H1 (cell line): Measurements from ENCODE around the gene AAGAB. TPM values are rescaled to one million over a fixed set of nuclear protein-coding genes. Genes with fewer than 3 reads are reported as not detected.

Source experiments
- CTCF ChIA-PET: fragments of 300-600 bp; sonication (Branson Sonifier 250); formaldehyde crosslinking; loops from one replicate; lab custom pipeline; 2021; ENCODE audit not compliant: partially characterized antibody; lab: Charles Lee
- POLR2A ChIA-PET: fragments of 300-600 bp; sonication (Branson Sonifier 250); formaldehyde crosslinking; loops from one replicate; lab custom pipeline; 2021; ENCODE audit warnings: inconsistent platforms; ENCODE audit not compliant: partially characterized antibody; lab: Charles Lee
- DNase-seq, 2 experiments: peaks; one replicate each; pipeline versions ENCODE4 v3.0.0 to v3.0.0-alpha.2; 2010 to 2022; ENCODE audit warnings: low spot score in 2 of 2, low read depth in 1 of 2, mixed read lengths in 1 of 2
- FAIRE-seq: peaks from 2 replicates; lab custom pipeline; 2011; peaks lifted over from hg19 to GRCh38; lab: Jason Lieb, UNC
- H2AFZ ChIP-seq: 2 replicates; pipeline ENCODE4 v1.8.1; 2012; ENCODE audit warnings: low read length, inconsistent platforms
- H2AK5ac ChIP-seq: 2 replicates; pipeline ENCODE4 v1.6.1; 2013; ENCODE audit warnings: low read depth, low read length
- H2BK120ac ChIP-seq: replicated peaks from 2 replicates; pipeline ENCODE3; 2013; ENCODE audit warnings: low read depth, low read length, inconsistent platforms
- H2BK12ac ChIP-seq: 2 replicates; pipeline ENCODE4 v1.6.1; 2013; ENCODE audit warnings: low read depth, low read length
- H2BK15ac ChIP-seq: 2 replicates; pipeline ENCODE4 v1.6.1; 2013; ENCODE audit warnings: low read length
- H2BK20ac ChIP-seq: 2 replicates; pipeline ENCODE4 v1.6.1; 2013; ENCODE audit warnings: low read length
- H2BK5ac ChIP-seq: 2 replicates; pipeline ENCODE4 v1.6.1; 2013; ENCODE audit warnings: low read depth, low read length
- H3K14ac ChIP-seq: 2 replicates; pipeline ENCODE4 v1.6.1; 2013; ENCODE audit warnings: inconsistent platforms; ENCODE audit not compliant: insufficient read length
- H3K18ac ChIP-seq: 2 replicates; pipeline ENCODE4 v1.6.1; 2013; ENCODE audit warnings: low read length; ENCODE audit errors: extremely low read depth
- H3K23ac ChIP-seq: 2 replicates; pipeline ENCODE4 v1.6.1; 2013; ENCODE audit warnings: inconsistent platforms; ENCODE audit not compliant: insufficient read length
- H3K23me2 ChIP-seq: 2 replicates; pipeline ENCODE4 v1.6.1; 2013; ENCODE audit warnings: low read depth, low read length
- H3K27ac ChIP-seq: 2 replicates; pipeline ENCODE4 v1.6.1; 2011; ENCODE audit warnings: low read depth, low read length, inconsistent platforms
- H3K27me3 ChIP-seq, 4 experiments: replicated peaks in 1 of 4; 1 replicate in 1 of 4; 2 replicates in 3 of 4; pipeline versions ENCODE4 v1.6.1 to v1.8.1; 2011 to 2013; ENCODE audit warnings: low read length in 3 of 4, mild to moderate bottlenecking in 3 of 4, inconsistent platforms in 2 of 4, mixed read lengths in 2 of 4, moderate library complexity in 1 of 4; ENCODE audit not compliant: control insufficient read depth in 3 of 4, insufficient read depth in 3 of 4; ENCODE audit errors: extremely low read depth in 1 of 4
- H3K36me3 ChIP-seq, 4 experiments: 2 replicates each; pipeline versions ENCODE4 v1.6.1 to v1.8.1; 2011 to 2013; ENCODE audit warnings: mild to moderate bottlenecking in 4 of 4, low read length in 3 of 4, moderate library complexity in 2 of 4, control low read depth in 1 of 4, inconsistent platforms in 1 of 4; ENCODE audit not compliant: insufficient read depth in 4 of 4, control insufficient read depth in 2 of 4
- H3K4ac ChIP-seq: replicated peaks from 2 replicates; pipeline ENCODE3; 2013; ENCODE audit warnings: low read length, low read depth, mixed read lengths, inconsistent platforms; ENCODE audit not compliant: insufficient read length
- H3K4me1 ChIP-seq, 4 experiments: replicated peaks in 1 of 4; 1 replicate in 1 of 4; 2 replicates in 3 of 4; pipeline versions ENCODE4 v1.6.1 to v1.8.1; 2011 to 2013; ENCODE audit warnings: low read length in 3 of 4, inconsistent platforms in 2 of 4, mixed read lengths in 1 of 4; ENCODE audit not compliant: insufficient read depth in 4 of 4, control insufficient read depth in 3 of 4
- H3K4me2 ChIP-seq, 2 experiments: 2 replicates each; pipeline versions ENCODE4 v1.6.1 to v1.8.1; 2011 to 2013; ENCODE audit warnings: low read depth in 2 of 2, low read length in 2 of 2, control low read depth in 1 of 2, inconsistent platforms in 1 of 2, mild to moderate bottlenecking in 1 of 2; ENCODE audit not compliant: insufficient read depth in 1 of 2
- H3K4me3 ChIP-seq, 4 experiments: fragments of 200-600, 300-600 bp in 1 of 4; sonication (generic), shearing (Covaris generic), sonication (Bioruptor Twin) in 1 of 4; 2 replicates each; pipeline versions ENCODE4 v1.5.1 to v1.8.1; 2011 to 2016; ENCODE audit warnings: low read length in 4 of 4, low read depth in 3 of 4, control low read depth in 2 of 4, inconsistent platforms in 2 of 4, mild to moderate bottlenecking in 2 of 4, mixed read lengths in 1 of 4, moderate library complexity in 1 of 4; ENCODE audit not compliant: insufficient read depth in 2 of 4; ENCODE audit errors: extremely low read depth in 1 of 4
- H3K56ac ChIP-seq: replicated peaks from 2 replicates; pipeline ENCODE3; 2013; ENCODE audit warnings: low read depth, mild to moderate bottlenecking, mixed read lengths, low read length, inconsistent platforms; ENCODE audit not compliant: insufficient read length
- H3K79me1 ChIP-seq: 2 replicates; pipeline ENCODE4 v1.6.1; 2013; ENCODE audit warnings: low read depth, low read length, control low read depth
- H3K79me2 ChIP-seq, 2 experiments: 2 replicates each; pipeline versions ENCODE4 v1.6.1 to v1.8.1; 2012 to 2013; ENCODE audit warnings: low read length in 2 of 2, mild to moderate bottlenecking in 2 of 2, inconsistent platforms in 1 of 2; ENCODE audit not compliant: insufficient read depth in 2 of 2, control insufficient read depth in 1 of 2
- H3K9ac ChIP-seq, 4 experiments: replicated peaks in 1 of 4; 1 replicate in 1 of 4; 2 replicates in 3 of 4; pipeline versions ENCODE4 v1.6.1 to v1.8.1; 2011 to 2013; ENCODE audit warnings: low read depth in 3 of 4, low read length in 3 of 4, control low read depth in 2 of 4, mild to moderate bottlenecking in 2 of 4, moderate library complexity in 2 of 4, inconsistent platforms in 1 of 4; ENCODE audit errors: extremely low read depth in 1 of 4
- H3K9me3 ChIP-seq, 2 experiments: 2 replicates each; pipeline versions ENCODE4 v1.6.1 to v1.8.1; 2012 to 2013; ENCODE audit warnings: mild to moderate bottlenecking in 2 of 2, moderate library complexity in 2 of 2, control low read depth in 1 of 2, inconsistent platforms in 1 of 2, low read depth in 1 of 2, low read length in 1 of 2, mixed read lengths in 1 of 2; ENCODE audit not compliant: insufficient read depth in 2 of 2
- H4K20me1 ChIP-seq, 2 experiments: replicated peaks in 1 of 2; 2 replicates each; pipeline versions ENCODE3 to v1.8.1; 2011 to 2013; ENCODE audit warnings: inconsistent platforms in 2 of 2, low read length in 2 of 2, mild to moderate bottlenecking in 1 of 2; ENCODE audit not compliant: insufficient read depth in 2 of 2, control insufficient read depth in 1 of 2
- H4K5ac ChIP-seq: 2 replicates; pipeline ENCODE4 v1.6.1; 2013; ENCODE audit warnings: low read length, low read depth, mixed read lengths, inconsistent platforms; ENCODE audit not compliant: insufficient read length
- H4K8ac ChIP-seq: 2 replicates; pipeline ENCODE4 v1.8.0; 2013; ENCODE audit warnings: mild to moderate bottlenecking, moderate library complexity, low read length, inconsistent platforms; ENCODE audit not compliant: insufficient read depth; ENCODE audit errors: extremely low read depth
- H4K91ac ChIP-seq: replicated peaks from 2 replicates; pipeline ENCODE3; 2013; ENCODE audit warnings: low read length, mixed read lengths, inconsistent platforms; ENCODE audit not compliant: insufficient read length
- KDM4A ChIP-seq: IDR thresholded peaks from one replicate; pipeline ENCODE4 v1.7.1; 2012; ENCODE audit warnings: low read depth, mild to moderate bottlenecking, moderate library complexity, low read length, inconsistent platforms; ENCODE audit not compliant: severe bottlenecking
- POU5F1 ChIP-seq: IDR thresholded peaks from 2 replicates; pipeline ENCODE4 v1.6.1; 2011; ENCODE audit warnings: low read depth, mild to moderate bottlenecking, low read length, moderate library complexity
- SAP30 ChIP-seq: fragments of 300-600 bp; sonication (generic); IDR thresholded peaks from 2 replicates; pipeline ENCODE4 v1.7.1; 2012; ENCODE audit warnings: low read length, moderate library complexity, mild to moderate bottlenecking, inconsistent platforms; ENCODE audit not compliant: insufficient read depth, insufficient replicate concordance
- SIRT6 ChIP-seq: IDR thresholded peaks from one replicate; pipeline ENCODE4 v1.7.1; 2012; ENCODE audit warnings: low read length, inconsistent platforms
- TBP ChIP-seq: IDR thresholded peaks from 2 replicates; pipeline ENCODE4 v1.6.1; 2011; ENCODE audit warnings: low read depth, low read length, improper control_type of control experiment
- WGBS, 2 experiments: shearing (Covaris generic) in 1 of 2; methylation state at CpG; one replicate each; pipeline versions ENCODE4 v1.1.6 to v1.1.7; 2013 to 2015; ENCODE audit warnings: low lambda C conversion rate in 2 of 2, mixed read lengths in 2 of 2, inconsistent platforms in 1 of 2, low coverage in 1 of 2, missing lambda C conversion rate in 1 of 2; ENCODE audit not compliant: insufficient replicate concordance in 2 of 2, insufficient coverage in 1 of 2, insufficient read length in 1 of 2; ENCODE audit errors: extremely low coverage in 1 of 2, missing lambda C conversion rate in 1 of 2; 5-methylcytosine and 5-hydroxymethylcytosine counted together
- polyA plus RNA-seq, 7 experiments: library from polyadenylated mRNA; depleted of rRNA in 3 of 7; stranded (reverse) in 5 of 7; unstranded in 2 of 7; fragments of >200 nt in 5 of 7; fragments of 200-250 nt in 2 of 7; gene quantifications; 1 replicate in 5 of 7; 2 replicates in 1 of 7; 4 replicates in 1 of 7; pipeline versions ENCODE4 v1.2.1 to v1.2.3, GENCODE V29; 2011 to 2013; ENCODE audit warnings: missing spikeins in 2 of 7, mixed read lengths in 2 of 7
- total RNA-seq: library from RNA; stranded (reverse); fragmentation: NEBNext Ultra II Directional; extraction: Animal tissue kit (Norgen Biotek cat#: 25700); gene quantifications from 2 replicates; pipeline ENCODE4 v1.2.1, GENCODE V29; 2021

AAGAB gene
- total and polyA plus RNA-seq, 2 of the 8 experiments (the other 6 are each of a cell fraction or from before 2014, with no cell fraction given): 20.1 to 45.9 TPM

DNA sequence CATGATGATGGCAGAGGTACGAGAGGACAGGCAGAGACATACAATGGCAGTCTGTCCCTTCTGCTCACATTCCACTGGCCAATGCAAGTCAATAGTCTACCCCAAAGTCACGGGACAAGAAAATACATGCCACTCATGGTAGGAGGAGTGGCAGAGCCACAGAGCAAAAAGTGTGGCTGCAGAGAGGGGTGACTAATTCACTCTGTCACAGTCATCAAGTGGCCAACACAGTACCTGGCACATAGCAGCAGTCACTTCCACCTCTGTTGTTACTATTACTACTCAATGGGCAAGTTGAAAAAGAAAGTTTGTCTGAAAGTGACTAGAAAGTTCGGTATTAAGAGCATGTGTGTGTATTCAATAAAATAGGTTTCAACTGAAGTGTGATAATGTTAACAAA is 97.6 kb downstream of the AAGAB start:
- 94% methylated on average over 3 of the region's 3 CpGs; no CpG with 5 or more reads in 1 of the 2 experiments for WGBS, 2 experiments
- no peak overlapping the region for H3K4ac ChIP-seq
- no peak overlapping the region for H3K27ac ChIP-seq
- no peak overlapping the region for H2BK12ac ChIP-seq
- no peak overlapping the region for H3K4me2 ChIP-seq
- no peak overlapping the region for H2AK5ac ChIP-seq
- ChIA-PET POLR2A (interaction anchor here (0.5 to 1.4 kb wide), 2 partner anchors 8 to 19 kb away, joined by 3 to 4 read pairs; no protein-coding TSS in a partner anchor), CTCF (interaction anchor here (0.8 kb wide), 1 partner anchor 13 kb away, joined by 4 read pairs; no protein-coding TSS in a partner anchor)
- H3K23me2 ChIP-seq: no peaks in the 10 kb centered on the region
- H3K9ac ChIP-seq: no peak overlapping the region
- H3K79me1 ChIP-seq: no peaks in the 10 kb centered on the region; the same call in 1 of the 2 replicates
- H2BK120ac ChIP-seq: no peak overlapping the region
- no peak overlapping the region for H2BK5ac ChIP-seq
- no peak overlapping the region for H3K18ac ChIP-seq
- H2BK15ac ChIP-seq: no peak overlapping the region
- H4K91ac ChIP-seq: no peak overlapping the region
- H4K8ac ChIP-seq: no peak overlapping the region
- no peak overlapping the region for H3K14ac ChIP-seq
- no peak overlapping the region for H4K5ac ChIP-seq
- no peaks in the 10 kb centered on the region for H3K36me3 ChIP-seq
- H2BK20ac ChIP-seq: no peak overlapping the region
- H3K27me3 ChIP-seq: no peaks in the 10 kb centered on the region
- H4K20me1 ChIP-seq: no peaks in the 10 kb centered on the region
- H3K4me3 ChIP-seq: no peak overlapping the region
- H3K23ac ChIP-seq: no peak overlapping the region
- H3K4me1 ChIP-seq: peaks cover 0 to 10% (median 6%) of the 10 kb centered on the region in 4 experiments; a peak in 4 of 7 replicates
- H2AFZ ChIP-seq: no peak overlapping the region
- H3K9me3 ChIP-seq: no peaks in the 10 kb centered on the region
- H3K56ac ChIP-seq: no peak overlapping the region
- H3K79me2 ChIP-seq: no peaks in the 10 kb centered on the region
- no peak for DNase-seq
- FAIRE-seq: no peak
- TF ChIP-seq KDM4A (no peak), TBP (no peak), SIRT6 (no peak), POU5F1 (no peak), SAP30 (no peak)
